ENCODE data around the gene PYGO2.

The PYGO2 gene

DNA sequence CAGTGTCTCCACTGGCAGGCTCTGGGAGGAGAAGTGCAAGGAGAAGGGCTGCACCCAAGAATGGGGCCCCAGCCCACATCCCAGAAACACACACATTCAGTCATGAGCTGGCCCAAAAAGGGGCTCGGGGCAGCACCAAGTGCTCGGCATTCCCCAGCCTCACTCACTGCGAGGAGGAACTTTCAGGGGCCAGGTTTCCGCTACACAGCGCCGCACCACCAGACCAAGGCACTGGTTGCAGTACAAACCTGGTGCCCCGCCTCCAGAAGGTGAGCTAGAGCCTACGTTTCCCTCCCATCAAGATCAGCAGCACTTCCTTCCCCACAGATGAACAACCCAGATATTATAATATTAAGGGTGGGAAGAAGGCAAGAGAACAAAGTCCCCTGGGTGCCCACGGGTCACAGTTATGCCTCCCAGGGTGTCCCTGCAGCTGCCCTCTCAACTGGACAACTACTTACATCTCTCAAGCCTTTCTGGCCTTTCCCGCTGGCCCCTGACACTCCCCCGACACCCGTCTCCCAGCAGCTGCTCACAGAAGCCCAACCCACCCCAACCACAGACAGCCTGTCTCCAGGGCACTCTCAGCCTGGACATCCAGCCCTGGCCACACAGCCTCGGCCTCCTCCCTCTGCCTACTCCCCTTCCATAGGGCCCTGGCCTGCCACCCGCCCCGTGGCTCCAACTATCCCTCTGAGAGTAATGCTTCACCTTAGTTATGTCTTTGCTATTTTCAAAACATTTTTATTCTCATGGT, 9.5 kb downstream of the PYGO2 start:
- peaks cover 13% of the 10 kb centered on the region for H3K4me1 ChIP-seq (ENCODE audit: control insufficient read depth, insufficient read depth, low read length, unreplicated experiment)
- H3K36me3 ChIP-seq (ENCODE audit: insufficient read depth, low read length), result no peaks in the 10 kb centered on the region
- H3K79me2 ChIP-seq (ENCODE audit: control insufficient read depth, insufficient read depth, low read length, unreplicated experiment), result no peaks in the 10 kb centered on the region
- H2AFZ ChIP-seq (ENCODE audit: low read length, unreplicated experiment), result no peak overlapping the region
- no peaks in the 10 kb centered on the region for H3K27me3 ChIP-seq (ENCODE audit: insufficient read depth, low read length)
- H3K27ac ChIP-seq (ENCODE audit: low read depth, low read length), result no peak overlapping the region
- no peak overlapping the region for H3K4me3 ChIP-seq (ENCODE audit: low read depth, low read length)

DNA sequence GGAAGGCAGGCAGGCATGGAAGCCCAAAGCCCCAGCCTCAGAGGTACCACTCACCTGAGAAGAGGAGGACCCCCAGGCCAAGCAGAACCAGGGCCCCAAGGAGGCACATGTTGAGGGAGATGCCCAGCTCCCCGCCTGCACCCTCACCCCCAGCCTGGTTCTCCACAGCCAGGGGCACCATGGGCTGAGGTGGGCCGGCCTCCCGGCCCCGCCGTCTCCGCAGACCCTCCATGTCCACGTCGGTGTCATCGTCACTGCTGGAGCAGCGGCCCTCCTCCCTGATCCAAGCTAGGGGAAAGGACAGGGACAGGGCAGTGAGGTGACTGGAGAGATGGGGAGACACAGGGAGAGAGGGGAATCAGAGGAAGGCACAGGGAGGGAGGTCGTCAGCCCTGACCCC, 13.5 kb downstream of the PYGO2 start:
- H3K4me3 ChIP-seq (ENCODE audit: low read depth, low read length), result no peak overlapping the region
- H2AFZ ChIP-seq (ENCODE audit: low read length, unreplicated experiment), result no peak overlapping the region
- H3K36me3 ChIP-seq (ENCODE audit: insufficient read depth, low read length), result no peaks in the 10 kb centered on the region
- H3K4me1 ChIP-seq (ENCODE audit: control insufficient read depth, insufficient read depth, low read length, unreplicated experiment), result peaks cover 9% of the 10 kb centered on the region
- H3K27me3 ChIP-seq (ENCODE audit: insufficient read depth, low read length), result no peaks in the 10 kb centered on the region
- no peak overlapping the region for H3K27ac ChIP-seq (ENCODE audit: low read depth, low read length)
- H3K79me2 ChIP-seq (ENCODE audit: control insufficient read depth, insufficient read depth, low read length, unreplicated experiment), result no peaks in the 10 kb centered on the region

GRCh38 chr1:154945962-154946850, 15.4 kb downstream of the PYGO2 start:
- H2AFZ ChIP-seq (ENCODE audit: low read length, unreplicated experiment), result no peak overlapping the region
- peaks cover 9% of the 10 kb centered on the region for H3K4me1 ChIP-seq (ENCODE audit: control insufficient read depth, insufficient read depth, low read length, unreplicated experiment)
- no peak overlapping the region for H3K27ac ChIP-seq (ENCODE audit: low read depth, low read length)
- H3K27me3 ChIP-seq (ENCODE audit: insufficient read depth, low read length), result no peaks in the 10 kb centered on the region
- no peaks in the 10 kb centered on the region for H3K79me2 ChIP-seq (ENCODE audit: control insufficient read depth, insufficient read depth, low read length, unreplicated experiment)
- no peak overlapping the region for H3K4me3 ChIP-seq (ENCODE audit: low read depth, low read length)
- no peaks in the 10 kb centered on the region for H3K36me3 ChIP-seq (ENCODE audit: insufficient read depth, low read length)

- Histone ChIP-seq H3K27ac (ENCODE audit: low read depth, low read length) (no peak overlapping the region), H3K79me2 (ENCODE audit: control insufficient read depth, insufficient read depth, low read length, unreplicated experiment) (no peaks in the 10 kb centered on the region), H3K27me3 (ENCODE audit: insufficient read depth, low read length) (no peaks in the 10 kb centered on the region), H2AFZ (ENCODE audit: low read length, unreplicated experiment) (no peak overlapping the region), H3K4me3 (ENCODE audit: low read depth, low read length) (no peak overlapping the region), H3K36me3 (ENCODE audit: insufficient read depth, low read length) (no peaks in the 10 kb centered on the region), H3K4me1 (ENCODE audit: control insufficient read depth, insufficient read depth, low read length, unreplicated experiment) (peaks cover 9% of the 10 kb centered on the region)
These were observed 16.2 kb downstream of the PYGO2 start for GRCh38 chr1:154945160-154945961.

GRCh38 chr1:154944401-154945159, 17.0 kb downstream of the PYGO2 start:
- H2AFZ ChIP-seq (ENCODE audit: low read length, unreplicated experiment), result no peak overlapping the region
- no peaks in the 10 kb centered on the region for H3K27me3 ChIP-seq (ENCODE audit: insufficient read depth, low read length)
- H3K79me2 ChIP-seq (ENCODE audit: control insufficient read depth, insufficient read depth, low read length, unreplicated experiment), result no peaks in the 10 kb centered on the region
- no peak overlapping the region for H3K4me3 ChIP-seq (ENCODE audit: low read depth, low read length)
- peaks cover 9% of the 10 kb centered on the region for H3K4me1 ChIP-seq (ENCODE audit: control insufficient read depth, insufficient read depth, low read length, unreplicated experiment)
- H3K27ac ChIP-seq (ENCODE audit: low read depth, low read length), result no peak overlapping the region
- H3K36me3 ChIP-seq (ENCODE audit: insufficient read depth, low read length), result no peaks in the 10 kb centered on the region

- Histone ChIP-seq H3K4me1 (ENCODE audit: control insufficient read depth, insufficient read depth, low read length, unreplicated experiment) (peaks cover 9% of the 10 kb centered on the region), H3K36me3 (ENCODE audit: insufficient read depth, low read length) (no peaks in the 10 kb centered on the region), H2AFZ (ENCODE audit: low read length, unreplicated experiment) (no peak overlapping the region), H3K27me3 (ENCODE audit: insufficient read depth, low read length) (no peaks in the 10 kb centered on the region), H3K4me3 (ENCODE audit: low read depth, low read length) (no peak overlapping the region), H3K79me2 (ENCODE audit: control insufficient read depth, insufficient read depth, low read length, unreplicated experiment) (no peaks in the 10 kb centered on the region), H3K27ac (ENCODE audit: low read depth, low read length) (no peak overlapping the region)
These were observed 17.8 kb downstream of the PYGO2 start for GRCh38 chr1:154943649-154944400.

DNA sequence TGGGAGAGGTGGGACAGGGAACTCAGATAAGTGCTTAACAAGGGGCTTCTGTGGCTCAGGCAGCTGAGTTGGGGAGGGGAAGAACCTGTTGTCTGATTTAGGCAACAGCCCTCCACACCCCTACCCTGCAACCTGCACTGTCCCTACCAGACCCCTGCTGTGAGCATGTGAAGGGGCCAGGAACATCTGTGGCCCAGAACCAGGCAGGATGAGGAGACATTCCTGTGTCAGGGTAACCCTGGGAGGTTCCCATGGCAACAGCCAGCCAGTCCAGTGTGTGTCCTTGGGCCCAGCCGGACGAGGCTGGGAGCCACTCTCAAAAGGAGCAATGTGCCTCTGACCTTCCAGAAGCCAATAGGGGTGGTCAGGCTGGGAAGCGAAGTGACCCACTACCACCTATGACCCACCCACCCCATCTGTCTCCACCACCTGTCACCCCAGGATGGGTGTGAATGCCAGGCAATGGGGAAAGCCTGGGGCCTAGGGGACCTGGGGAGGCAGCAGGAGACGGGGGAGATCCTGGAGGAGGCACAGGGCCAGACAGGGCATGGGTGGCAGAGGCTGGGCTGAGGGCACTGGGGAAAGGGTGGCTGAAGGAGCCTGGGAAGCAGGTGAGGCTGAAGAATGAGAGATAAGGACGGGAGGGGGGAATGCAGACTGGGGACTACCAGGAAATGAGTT, 20.1 kb downstream of the PYGO2 start:
- Histone ChIP-seq H3K79me2 (ENCODE audit: control insufficient read depth, insufficient read depth, low read length, unreplicated experiment) (no peaks in the 10 kb centered on the region), H3K27me3 (ENCODE audit: insufficient read depth, low read length) (no peaks in the 10 kb centered on the region), H2AFZ (ENCODE audit: low read length, unreplicated experiment) (no peak overlapping the region), H3K27ac (ENCODE audit: low read depth, low read length) (no peak overlapping the region), H3K4me3 (ENCODE audit: low read depth, low read length) (no peak overlapping the region), H3K36me3 (ENCODE audit: insufficient read depth, low read length) (no peaks in the 10 kb centered on the region), H3K4me1 (ENCODE audit: control insufficient read depth, insufficient read depth, low read length, unreplicated experiment) (peaks cover 19% of the 10 kb centered on the region)

- Histone ChIP-seq H3K27ac (ENCODE audit: low read depth, low read length) (no peak overlapping the region), H3K79me2 (ENCODE audit: control insufficient read depth, insufficient read depth, low read length, unreplicated experiment) (peaks cover 4% of the 10 kb centered on the region), H3K4me1 (ENCODE audit: control insufficient read depth, insufficient read depth, low read length, unreplicated experiment) (peaks cover 22% of the 10 kb centered on the region), H2AFZ (ENCODE audit: low read length, unreplicated experiment) (no peak overlapping the region), H3K4me3 (ENCODE audit: low read depth, low read length) (no peak overlapping the region), H3K27me3 (ENCODE audit: insufficient read depth, low read length) (no peaks in the 10 kb centered on the region), H3K36me3 (ENCODE audit: insufficient read depth, low read length) (no peaks in the 10 kb centered on the region)
These were observed 20.9 kb downstream of the PYGO2 start for GRCh38 chr1:154940651-154941194.

GRCh38 chr1:154940213-154940560, 21.4 kb downstream of the PYGO2 start:
- Histone ChIP-seq H2AFZ (ENCODE audit: low read length, unreplicated experiment) (no peak overlapping the region), H3K4me3 (ENCODE audit: low read depth, low read length) (no peak overlapping the region), H3K79me2 (ENCODE audit: control insufficient read depth, insufficient read depth, low read length, unreplicated experiment) (peaks cover 10% of the 10 kb centered on the region), H3K36me3 (ENCODE audit: insufficient read depth, low read length) (no peaks in the 10 kb centered on the region), H3K27me3 (ENCODE audit: insufficient read depth, low read length) (no peaks in the 10 kb centered on the region), H3K4me1 (ENCODE audit: control insufficient read depth, insufficient read depth, low read length, unreplicated experiment) (peaks cover 26% of the 10 kb centered on the region), H3K27ac (ENCODE audit: low read depth, low read length) (no peak overlapping the region)

Measured in ACC112 (cell line).